NCI-H2171 (cell line): ENCODE measurements around the gene AUH.
"Not testable (repeated sequence)": the region's sequence is repeated elsewhere in the genome, so short reads cannot be mapped to it uniquely, and the experiment has no call there.

Source experiments
- DNase-seq: peaks from one replicate; lab custom pipeline; 2025; lab: John Stamatoyannopoulos, UW

The AUH gene, protein sequence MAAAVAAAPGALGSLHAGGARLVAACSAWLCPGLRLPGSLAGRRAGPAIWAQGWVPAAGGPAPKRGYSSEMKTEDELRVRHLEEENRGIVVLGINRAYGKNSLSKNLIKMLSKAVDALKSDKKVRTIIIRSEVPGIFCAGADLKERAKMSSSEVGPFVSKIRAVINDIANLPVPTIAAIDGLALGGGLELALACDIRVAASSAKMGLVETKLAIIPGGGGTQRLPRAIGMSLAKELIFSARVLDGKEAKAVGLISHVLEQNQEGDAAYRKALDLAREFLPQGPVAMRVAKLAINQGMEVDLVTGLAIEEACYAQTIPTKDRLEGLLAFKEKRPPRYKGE

DNA sequence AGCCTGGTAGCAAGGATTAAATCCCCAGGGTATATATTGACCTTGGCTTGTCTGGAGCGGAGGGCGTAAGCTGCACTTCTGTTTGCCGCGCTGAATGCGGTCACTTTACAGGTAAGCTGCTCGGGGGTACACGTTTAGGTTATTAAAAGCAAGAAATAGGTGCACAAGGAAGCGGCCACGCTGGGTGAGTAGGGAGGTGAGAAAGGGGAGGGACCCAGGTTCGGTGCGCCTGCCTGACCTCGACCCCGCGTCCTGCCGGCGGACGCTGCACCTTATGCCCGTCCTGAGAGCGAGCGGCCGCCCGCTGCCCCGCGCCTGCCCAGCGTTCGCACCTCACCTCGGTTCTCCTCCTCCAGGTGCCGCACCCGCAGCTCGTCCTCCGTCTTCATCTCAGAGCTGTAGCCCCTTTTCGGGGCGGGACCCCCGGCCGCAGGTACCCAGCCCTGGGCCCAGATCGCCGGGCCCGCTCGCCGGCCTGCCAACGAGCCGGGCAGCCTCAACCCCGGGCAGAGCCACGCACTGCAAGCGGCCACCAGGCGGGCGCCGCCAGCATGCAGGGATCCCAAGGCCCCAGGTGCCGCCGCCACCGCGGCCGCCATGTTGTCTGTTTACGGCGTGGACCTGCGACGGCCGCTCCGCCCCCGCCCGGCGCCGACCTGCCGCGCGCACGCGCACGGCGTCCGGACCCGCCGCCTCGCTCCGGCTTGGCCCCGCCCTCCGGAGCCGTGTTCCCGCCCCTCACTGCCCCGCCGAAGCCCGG lies at the start of gene AUH:
TSS of gene AUH (minus strand) at position 628 of the 760 bp plus-strand sequence. CDS start at position 599, 29 bp downstream.
- DNase-seq, result peak; percentile 81

DNA sequence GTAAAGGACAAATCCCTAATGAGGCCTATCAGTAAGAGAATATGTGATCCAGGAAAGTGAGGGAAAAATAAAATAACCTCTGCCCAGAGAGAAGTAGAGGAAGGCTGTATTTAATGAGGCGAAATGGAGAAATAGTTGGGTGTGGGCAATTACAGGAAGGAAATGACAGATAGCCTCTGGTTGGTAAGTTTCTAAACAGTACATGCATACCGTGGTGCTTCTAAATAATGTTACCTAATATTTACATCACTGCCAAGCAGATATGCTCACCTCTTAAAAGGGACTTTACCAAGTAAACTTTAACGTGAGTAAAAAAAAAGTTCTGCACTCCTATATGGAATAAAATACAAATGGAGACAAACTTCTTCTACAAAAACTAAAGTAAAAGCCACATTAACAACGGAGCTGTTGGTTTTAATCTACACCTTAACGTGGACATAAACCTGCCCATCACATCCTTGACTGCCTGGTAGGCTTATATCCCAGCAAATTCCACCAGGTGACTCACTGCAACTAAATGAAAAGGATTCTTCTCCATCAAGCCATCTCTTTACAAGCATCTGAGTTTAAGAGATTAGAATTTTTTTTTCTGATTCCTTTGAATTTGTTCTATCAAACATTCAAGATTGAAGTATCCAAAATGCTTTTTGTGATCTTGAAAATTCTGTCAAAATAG lies 49.5 kb upstream of the AUH start:
- no peak for DNase-seq

DNA sequence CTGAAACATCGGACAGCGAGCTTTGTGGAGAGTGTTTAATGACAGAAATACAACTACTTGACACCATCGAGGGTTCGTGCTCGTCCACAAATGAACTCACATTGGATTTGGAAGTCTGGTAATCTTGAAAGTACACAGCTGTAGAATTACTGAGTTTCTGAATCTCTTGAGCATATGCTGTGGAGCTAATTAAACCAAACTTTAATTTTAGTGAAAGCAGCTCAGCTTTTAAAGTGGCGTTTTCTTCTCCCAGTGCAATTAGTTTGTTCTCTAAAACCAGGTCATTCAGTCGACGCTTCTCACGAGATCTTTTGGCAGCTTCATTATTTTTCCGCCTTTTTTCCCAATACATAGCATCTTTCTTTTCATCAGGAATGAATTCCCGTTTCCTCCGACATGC lies 48.4 kb upstream of the AUH start:
- DNase-seq, result no peak

DNA sequence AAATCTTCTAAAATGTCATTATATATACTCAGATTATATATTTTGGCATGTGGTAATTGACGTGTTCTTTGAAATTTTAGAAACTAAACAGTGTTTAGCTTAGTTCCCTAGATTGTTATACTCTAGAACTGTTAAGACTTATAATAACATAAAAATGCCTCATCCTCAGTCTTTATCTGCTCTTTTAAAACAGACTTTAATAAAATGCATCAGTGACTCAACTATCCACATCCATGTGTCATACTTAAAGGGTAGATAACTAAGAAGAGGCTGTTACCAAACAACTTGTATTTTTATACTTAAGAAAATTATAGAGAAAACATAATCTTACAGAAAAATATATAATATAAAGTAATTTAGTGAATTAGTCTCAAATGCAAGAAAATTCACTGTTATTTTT lies 46.8 kb upstream of the AUH start:
- DNase-seq, result no peak

DNA sequence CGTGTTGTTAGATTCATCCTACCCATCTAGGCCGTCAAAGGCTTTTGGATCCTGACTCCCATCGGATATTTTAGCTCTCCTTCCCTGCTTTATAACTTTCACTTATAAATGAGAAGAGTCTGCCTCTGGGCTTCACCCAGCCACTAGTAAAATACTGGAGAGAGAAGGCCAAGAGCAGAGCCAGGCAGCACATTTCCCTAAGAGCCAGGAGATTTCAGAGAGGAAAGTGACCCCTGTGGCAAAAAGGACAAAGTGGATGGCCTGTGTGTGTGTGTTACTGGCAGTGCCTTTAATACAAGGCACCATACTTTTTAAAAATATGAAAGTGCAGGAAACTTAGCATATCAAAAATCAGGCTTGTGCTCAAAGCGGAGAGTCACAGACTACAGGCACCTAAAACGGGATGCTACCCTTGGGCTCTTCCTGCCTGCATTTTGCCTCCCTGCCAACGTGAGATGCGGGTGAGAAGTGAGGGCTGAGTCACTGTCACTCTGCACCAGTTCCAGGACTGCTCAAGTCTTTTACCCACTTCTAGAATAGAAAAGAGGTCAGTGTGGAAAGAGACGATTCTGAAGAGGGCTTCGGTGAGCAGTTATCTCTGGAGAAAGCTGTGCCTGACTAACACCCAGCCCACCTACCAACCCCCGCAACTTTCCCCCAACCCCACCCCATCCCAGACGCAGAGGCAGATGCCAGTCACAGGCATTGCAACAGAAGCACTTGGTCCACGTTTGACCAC lies 46.0 kb upstream of the AUH start:
- no peak for DNase-seq

DNA sequence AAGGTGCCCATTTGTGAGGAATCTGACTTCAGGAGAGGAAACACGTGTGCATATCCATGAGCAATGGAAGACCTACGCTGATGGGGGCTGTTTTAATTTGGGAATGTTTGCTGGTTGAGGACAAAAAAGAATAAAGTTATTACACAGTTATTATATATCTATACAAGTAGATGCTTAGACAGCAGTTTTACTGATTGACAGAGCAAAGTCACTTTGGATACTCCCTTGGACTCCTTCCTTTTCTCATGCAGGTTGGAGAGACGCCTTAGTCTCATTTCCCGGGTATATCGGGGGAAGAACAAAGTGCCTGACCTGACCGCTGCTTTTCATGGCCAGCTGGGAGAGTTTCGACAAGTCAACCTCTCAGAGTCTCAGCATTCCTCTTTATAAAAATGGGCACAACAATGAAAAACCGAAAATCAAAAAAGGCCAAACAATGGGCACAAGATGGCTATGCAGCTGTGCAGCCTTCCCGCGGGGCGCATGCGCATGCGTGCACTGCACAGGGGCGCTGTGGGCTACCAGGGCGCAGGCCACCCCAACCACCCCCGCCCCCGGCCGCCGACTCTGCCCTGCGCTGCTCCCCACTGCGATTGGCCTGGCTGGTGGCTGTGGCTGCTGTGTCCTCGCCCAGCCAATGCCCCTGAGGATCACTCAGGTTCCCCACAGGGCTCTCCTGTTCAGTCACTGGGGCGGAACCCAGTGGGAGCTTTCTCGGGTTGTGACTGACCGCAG lies 43.8 kb upstream of the AUH start:
- DNase-seq, result no peak

DNA sequence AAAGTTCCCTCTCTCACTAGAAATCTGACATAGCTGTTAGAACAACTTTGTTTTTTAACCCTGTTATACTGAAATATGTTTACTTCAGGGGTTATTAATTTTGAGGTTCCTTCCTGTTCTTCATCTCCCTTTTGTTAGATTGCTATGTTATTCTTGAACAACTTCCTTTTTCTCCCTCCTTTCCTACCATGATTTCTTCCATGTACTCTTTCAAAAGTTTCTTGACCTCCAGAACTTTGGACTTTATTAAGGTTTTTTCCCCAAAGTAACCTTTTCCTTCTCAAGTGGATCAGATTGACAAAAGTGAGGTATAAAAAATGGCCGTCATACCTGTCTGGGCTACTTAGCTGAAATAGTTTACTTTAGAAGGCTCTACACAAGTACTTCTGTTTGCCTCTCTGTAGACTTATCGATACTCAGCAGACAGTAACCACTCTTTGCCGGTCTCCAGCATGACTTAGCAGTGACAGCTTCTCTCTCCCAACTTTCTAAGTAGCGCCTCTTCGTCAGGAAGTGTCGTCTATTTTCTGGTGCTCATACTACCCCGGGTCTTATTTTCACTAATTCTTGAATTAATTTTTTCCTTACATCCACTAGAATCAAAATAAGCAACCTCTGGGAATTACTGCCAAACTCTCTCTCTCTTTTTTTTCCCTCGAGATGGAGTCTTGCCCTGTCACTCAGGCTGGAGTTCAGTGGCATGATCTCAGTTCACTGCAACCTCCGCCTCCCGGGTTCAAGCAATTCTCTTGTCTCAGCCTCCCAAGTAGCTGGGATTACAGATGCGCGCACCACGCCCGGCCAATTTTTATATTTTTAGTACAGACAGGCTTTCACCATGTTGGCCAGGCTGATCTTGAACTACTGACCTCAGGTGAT lies 42.2 kb upstream of the AUH start:
- no peak for DNase-seq

DNA sequence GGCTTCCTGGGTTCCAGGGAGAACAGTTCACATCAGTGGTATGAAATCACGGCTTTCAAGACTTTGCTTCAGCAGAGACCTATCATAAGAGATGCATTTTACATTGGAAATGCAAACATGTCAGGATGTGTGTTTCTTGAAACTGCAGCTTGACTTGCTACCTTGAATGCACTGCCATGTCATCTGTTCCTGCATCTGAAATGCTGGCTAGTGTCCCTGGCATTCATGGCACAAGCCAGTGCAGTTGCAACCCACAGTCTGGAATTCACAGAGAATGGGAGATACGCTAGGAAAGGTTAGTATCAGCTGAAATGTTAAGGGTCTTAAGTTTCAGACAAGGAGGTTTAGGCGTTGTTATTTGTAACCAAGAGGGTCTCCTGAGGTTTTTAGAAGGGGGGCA lies 37.2 kb upstream of the AUH start:
- DNase-seq, result no peak

DNA sequence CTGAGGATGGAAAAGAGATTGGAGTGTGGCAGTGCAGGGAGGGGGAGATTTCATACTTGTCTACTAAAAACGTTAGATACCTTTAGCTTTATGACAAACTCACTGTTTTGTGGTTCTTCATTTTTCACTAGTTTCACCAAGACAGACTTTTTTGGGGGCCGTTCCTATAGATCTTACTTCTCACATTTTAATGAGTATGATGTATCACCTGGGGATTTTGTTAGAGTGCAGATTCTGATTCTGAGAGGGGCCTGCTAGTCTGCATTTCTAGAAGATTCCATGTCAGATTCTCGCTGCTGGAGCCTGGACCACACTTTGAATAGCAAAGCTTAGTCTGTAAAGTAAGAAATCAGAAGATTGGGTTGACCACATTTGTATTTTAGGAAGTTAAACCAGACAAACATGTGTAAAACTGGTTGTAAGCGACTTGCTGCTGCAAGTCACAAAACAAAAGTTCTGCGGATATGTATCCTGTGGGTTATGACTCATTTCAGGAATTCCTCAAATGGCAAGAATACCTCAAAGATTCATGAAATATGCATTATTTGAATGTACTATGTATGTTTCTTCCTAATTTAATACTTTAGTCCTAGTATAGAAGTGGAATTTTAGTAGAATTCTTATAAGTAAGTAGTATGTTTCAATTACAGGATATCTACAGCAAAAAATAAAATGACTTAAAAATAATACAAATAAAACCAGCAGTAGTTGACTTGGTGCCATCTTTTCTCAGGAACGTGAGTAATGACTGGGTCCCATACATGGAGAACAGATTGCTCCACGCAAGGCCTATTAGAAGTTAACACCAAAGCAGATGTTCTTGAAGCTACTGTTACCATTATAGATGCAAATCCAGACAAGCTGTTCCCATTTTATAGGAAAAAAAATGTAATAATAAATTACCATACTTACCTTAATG lies 34.1 kb upstream of the AUH start:
- DNase-seq, result peak; percentile 81

DNA sequence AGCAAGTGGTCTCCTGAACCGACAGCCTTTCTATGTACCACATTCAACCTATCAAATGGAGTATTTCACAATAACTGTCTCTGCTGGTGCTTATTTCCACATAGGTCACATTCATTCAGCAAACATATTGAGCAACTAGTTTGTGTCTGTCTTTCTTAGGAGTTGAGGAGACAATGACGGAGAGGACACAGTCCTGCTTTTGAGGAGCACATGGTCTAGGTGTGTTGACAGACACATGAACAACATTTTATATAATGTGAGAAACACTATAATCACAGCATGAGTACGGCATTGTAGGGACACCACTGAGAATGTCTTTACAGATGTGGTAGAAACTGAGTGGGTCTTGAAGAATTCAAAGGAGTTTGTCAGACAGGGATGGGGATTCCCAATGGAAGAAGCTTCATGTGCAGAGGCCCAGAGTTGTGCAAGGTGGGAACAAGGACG lies 33.4 kb upstream of the AUH start:
- no peak for DNase-seq

DNA sequence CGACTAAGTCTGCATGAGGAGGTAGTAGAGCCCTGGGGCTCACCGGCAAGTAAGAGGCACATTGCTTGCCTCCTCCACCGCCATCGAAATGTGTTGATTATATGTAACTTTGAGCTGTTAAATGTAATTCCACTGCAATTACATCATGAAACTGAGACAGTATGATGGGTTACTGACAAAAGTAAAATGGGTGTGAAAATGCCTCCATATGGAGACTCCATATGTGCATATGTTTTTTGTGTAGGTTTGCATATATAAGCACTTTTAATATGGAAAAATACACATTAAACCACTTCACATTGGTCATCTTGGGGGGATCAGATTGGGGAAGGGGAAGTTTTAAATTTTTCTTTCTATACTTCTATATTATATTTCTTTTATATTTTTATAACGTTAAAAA lies 32.1 kb upstream of the AUH start:
- no peak for DNase-seq

DNA sequence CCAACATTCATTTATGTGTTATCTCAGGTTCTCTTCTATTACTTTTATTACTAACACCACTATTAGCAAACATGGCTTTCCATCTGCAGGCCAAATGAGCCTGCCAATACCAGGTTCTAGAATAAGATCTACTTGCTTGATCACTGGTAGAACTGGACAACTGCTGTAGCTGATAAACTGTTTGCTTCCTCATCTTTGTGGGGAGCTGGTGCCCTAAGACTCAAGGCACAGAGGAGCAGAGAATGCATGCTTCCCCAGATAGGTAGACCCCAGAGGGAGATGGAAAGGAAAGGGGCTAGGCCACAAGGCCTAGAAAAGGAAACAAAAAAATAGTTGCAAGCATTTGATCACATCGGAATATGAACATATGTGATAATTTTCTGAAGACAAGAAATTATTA lies 30.7 kb upstream of the AUH start:
- no peak for DNase-seq

DNA sequence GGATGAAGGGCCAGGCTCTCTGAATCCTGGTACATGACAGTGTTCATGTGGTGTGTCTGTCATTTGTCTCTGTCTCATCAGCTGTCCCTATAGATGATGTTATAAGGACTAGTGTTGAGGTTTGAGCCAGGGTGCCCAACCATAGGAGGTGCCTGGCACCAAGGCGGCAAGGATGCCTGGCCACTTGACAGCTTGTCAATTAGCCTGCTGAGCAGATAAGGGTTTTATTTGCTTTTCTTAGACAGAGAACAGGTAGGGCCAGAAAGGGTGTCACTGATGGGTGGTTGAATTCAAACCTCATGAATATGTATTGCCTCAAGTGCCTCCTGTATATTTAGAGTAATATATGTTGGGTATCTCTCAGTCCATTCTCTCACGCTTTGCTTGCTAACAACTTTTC lies 30.1 kb upstream of the AUH start:
- no peak for DNase-seq

DNA sequence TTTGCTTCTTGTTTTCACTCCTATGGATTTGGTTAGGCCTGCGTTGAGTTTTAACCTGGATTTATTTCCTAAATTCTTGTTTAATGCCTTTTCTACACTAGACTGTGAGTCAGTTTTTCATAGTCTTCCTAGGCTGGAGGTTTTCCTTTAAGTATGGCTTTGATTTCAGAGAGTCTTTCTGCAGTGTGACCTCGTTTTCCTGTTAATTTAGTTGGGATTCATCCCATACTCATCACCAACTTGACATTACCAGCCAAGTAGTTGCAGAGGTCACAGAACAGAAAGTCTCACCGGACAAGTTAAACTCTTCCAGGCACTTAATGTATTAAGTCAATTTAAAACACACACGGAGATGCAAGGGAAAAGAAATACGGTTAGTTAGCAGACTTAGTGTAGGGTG lies 29.7 kb upstream of the AUH start:
- no peak for DNase-seq

DNA sequence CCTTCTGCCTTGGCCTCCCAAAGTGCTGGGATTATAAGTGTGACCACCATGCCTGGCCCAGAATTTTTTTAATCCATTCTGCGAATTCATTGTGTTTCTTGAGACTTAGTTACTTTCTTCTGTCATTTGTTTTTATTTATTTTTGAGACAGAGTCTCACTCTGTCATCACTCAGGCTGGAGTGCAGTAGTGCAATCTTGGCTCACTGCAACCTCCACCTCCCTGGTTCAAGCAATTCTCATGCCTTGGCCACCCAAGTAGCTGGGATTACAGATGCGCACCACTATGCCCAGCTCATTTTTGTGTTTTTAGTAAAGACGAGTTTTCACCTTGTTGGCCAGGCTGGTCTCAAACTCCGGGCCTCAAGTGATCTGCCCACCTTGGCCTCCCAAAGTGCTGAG lies 28.0 kb upstream of the AUH start:
- DNase-seq, result not testable (repeated sequence)

DNA sequence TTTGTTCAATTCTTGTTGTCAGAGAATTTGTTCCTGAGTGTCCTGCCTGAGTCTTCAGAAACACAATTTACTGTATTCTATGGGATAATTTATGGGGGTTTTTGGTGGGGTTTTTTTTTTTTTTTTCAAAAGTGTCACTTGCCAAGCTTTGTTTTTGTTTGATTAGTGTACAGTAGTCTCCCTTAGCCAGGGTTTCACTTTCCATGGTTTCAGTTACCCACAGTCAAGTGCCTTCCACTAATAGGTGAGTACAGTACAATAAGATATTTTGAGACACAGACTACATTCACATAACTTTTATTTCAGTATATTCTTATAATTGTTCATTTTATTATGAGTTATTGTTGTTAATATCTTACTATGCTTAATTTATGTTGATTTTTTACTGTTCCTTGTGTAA lies 25.0 kb upstream of the AUH start:
- DNase-seq, result no peak

DNA sequence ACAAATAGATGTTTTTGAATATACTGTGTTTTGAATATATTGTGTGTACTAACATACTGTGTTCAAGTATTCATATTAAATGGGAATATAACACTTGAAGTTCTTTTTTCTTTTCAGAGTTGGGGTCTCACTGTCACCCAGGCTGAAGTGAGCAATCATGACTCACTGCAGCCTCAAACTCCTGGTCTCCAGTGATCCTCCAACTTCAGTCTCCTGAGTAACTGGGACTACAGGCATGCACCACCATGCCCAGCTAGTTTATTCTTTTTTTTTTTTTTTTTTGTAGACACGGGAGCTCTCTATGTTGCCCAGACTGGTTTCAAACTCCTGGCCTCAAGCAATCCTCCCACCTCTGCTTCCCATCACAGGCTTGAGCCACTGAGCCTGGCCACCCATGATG lies 23.2 kb upstream of the AUH start:
- DNase-seq, result no peak

DNA sequence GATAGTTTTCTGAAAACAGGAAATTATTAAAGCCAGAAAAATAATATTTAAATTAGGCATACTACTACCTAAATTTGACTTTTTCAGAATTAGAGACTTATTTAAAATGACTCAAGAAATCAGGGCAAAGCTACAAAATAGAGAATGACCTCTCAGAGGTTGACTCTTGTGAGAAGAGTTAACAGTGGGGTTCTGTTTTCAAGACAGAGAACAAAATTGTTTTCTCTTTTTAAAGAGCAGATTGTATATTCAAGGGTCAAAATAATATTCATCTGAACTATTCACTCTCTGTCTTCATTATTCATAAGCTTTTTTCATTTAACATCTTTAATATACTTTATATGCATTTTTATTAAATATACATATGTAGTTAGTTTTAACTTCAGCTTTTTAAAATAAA lies 21.9 kb upstream of the AUH start:
- no peak for DNase-seq

DNA sequence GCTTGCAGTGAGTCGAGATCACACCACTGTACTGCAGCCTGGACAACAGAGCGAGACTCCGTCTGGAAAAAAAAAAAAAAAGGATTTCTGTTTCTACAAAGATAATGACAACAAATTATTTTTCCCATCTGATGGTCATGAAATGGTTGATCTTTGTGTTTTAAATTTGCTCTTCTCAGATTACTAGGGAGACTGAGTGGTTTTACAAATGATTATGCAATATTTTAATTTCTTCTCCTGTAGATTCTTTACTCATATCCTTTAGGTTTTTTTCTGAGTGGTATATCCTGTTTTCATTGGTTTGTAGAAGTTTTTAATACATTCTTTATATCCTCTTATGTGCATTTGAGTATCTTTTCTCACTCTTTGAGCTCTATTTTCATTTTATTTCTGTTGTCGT lies 20.6 kb upstream of the AUH start:
- DNase-seq, result no peak

DNA sequence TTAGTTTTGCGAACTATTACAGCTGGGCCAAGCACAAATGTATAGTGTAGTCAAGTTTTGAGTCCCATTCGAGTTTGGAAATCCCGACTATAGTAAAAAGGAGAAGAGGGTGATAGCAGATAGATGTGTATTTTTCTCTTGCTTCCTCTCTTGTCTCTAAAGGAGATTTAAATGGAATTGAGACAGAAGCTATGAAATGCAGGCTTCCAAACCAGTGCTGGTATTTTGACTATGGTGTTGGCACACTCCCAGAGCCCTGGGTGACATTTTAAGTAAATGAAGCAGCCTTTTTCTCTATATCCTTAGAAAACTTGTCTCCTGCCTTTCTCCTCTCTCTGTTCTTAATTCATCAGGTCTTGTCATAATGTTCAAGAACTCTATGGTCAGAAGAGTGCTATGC lies 17.7 kb upstream of the AUH start:
- no peak for DNase-seq
